K562 (cell line): ENCODE measurements around the gene CERS6. TPM values are rescaled to one million over a fixed set of nuclear protein-coding genes. Genes with fewer than 3 reads are reported as not detected.

Experiments used
- ATF4 ChIP-seq: fragments of 450-650 bp; formaldehyde crosslinking; IDR thresholded peaks from 2 replicates; pipeline ENCODE4 v1.4.0; 2022; ENCODE audit warnings: mild to moderate bottlenecking, moderate library complexity
- ATF6 ChIP-seq: sonication (generic); formaldehyde crosslinking; IDR thresholded peaks from 2 replicates; pipeline ENCODE4 v1.4.0; 2020; ENCODE audit warnings: mild to moderate bottlenecking, missing genetic modification reagents
- BRCA1 ChIP-seq, 2 experiments: fragments of 450-650 bp in 1 of 2; sonication (generic) in 1 of 2; formaldehyde crosslinking in 1 of 2; IDR thresholded peaks; 2 replicates each; pipeline versions ENCODE4 v1.5.0 to v1.6.1; 2017 to 2020; ENCODE audit warnings: mild to moderate bottlenecking in 1 of 2, missing genetic modification reagents in 1 of 2
- CBFB ChIP-seq: sonication (generic); formaldehyde crosslinking; IDR thresholded peaks from 2 replicates; pipeline ENCODE4 v1.4.0; 2020; ENCODE audit warnings: mild to moderate bottlenecking, missing genetic modification reagents
- EP300 ChIP-seq: IDR thresholded peaks from 2 replicates; pipeline ENCODE4 v1.6.1; 2012; ENCODE audit warnings: low read length, improper control_type of control experiment
- FOSL1 ChIP-seq: fragments of 200-800 bp; sonication (Bioruptor generic); conservative IDR thresholded peaks from 2 replicates; pipeline ENCODE4 v1.6.1; 2016; ENCODE audit warnings: missing genetic modification characterization, missing compliant biosample characterization
- GABPB1 ChIP-seq: sonication (generic); formaldehyde crosslinking; IDR thresholded peaks from 2 replicates; pipeline ENCODE4 v1.8.0; 2022; ENCODE audit warnings: mild to moderate bottlenecking, missing genetic modification reagents
- GTF2A2 ChIP-seq: IDR thresholded peaks from 2 replicates; pipeline ENCODE4 v1.6.1; 2016; ENCODE audit warnings: mild to moderate bottlenecking, missing genetic modification characterization, missing compliant biosample characterization
- HDAC2 ChIP-seq: fragments of 450-650 bp; IDR thresholded peaks from 2 replicates; pipeline ENCODE4 v1.6.1; 2016; ENCODE audit warnings: mild to moderate bottlenecking
- MED1 ChIP-seq: sonication (generic); formaldehyde crosslinking; IDR thresholded peaks from 2 replicates; pipeline ENCODE4 v1.8.1; 2023; ENCODE audit warnings: missing genetic modification reagents, borderline replicate concordance
- MTA1 ChIP-seq: fragments of 450-650 bp; IDR thresholded peaks from 2 replicates; pipeline ENCODE4 v1.6.1; 2017; ENCODE audit warnings: borderline replicate concordance
- PHF21A ChIP-seq: fragments of 450-650 bp; IDR thresholded peaks from 2 replicates; pipeline ENCODE4 v1.6.1; 2017; ENCODE audit warnings: low read depth, borderline replicate concordance
- SLC30A9 ChIP-seq: fragments of 250-450 bp; sonication (Bioruptor Pico); IDR thresholded peaks from 2 replicates; pipeline ENCODE4 v1.8.0; 2022; ENCODE audit warnings: mild to moderate bottlenecking, moderate library complexity
- TCF3 ChIP-seq: sonication (generic); formaldehyde crosslinking; IDR thresholded peaks from 2 replicates; pipeline ENCODE4 v1.4.0; 2020; ENCODE audit warnings: mild to moderate bottlenecking, missing genetic modification reagents
- TCF7 ChIP-seq: sonication (generic); IDR thresholded peaks from 2 replicates; pipeline ENCODE4 v1.6.1; 2016; ENCODE audit warnings: antibody characterized with exemption, borderline replicate concordance
- TEAD2 ChIP-seq: fragments of 450-650 bp; IDR thresholded peaks from 2 replicates; pipeline ENCODE4 v1.6.1; 2016; ENCODE audit warnings: missing genetic modification characterization, control low read depth, missing compliant biosample characterization
- TFE3 ChIP-seq: fragments of 450-650 bp; formaldehyde crosslinking; IDR thresholded peaks from 2 replicates; pipeline ENCODE4 v1.4.0; 2020; ENCODE audit warnings: mild to moderate bottlenecking, mixed read lengths
- ZBED1 ChIP-seq: IDR thresholded peaks from 2 replicates; pipeline ENCODE4 v1.6.1; 2014
- ZNF592 ChIP-seq: fragments of 450-650 bp; IDR thresholded peaks from 2 replicates; pipeline ENCODE4 v1.6.1; 2017; ENCODE audit warnings: antibody characterized with exemption, mild to moderate bottlenecking
- polyA plus RNA-seq, 8 experiments: library from polyadenylated mRNA; depleted of rRNA in 4 of 8; stranded (reverse) in 5 of 8; unstranded in 3 of 8; fragments of >200 nt; fragmentation: Nextera tagmentation in 2 of 8; fragmentation: Illumina TruSeq in 1 of 8; extraction: Ambion mirVana in 2 of 8; extraction: Trizol in 1 of 8; gene quantifications; 2 replicates each; pipeline versions ENCODE4 v1.2.1 to v1.2.3, GENCODE V29; 2011 to 2014; ENCODE audit warnings: inconsistent platforms in 1 of 8, missing spikeins in 1 of 8
- total RNA-seq, 7 experiments: library from RNA; depleted of rRNA in 6 of 7; stranded (reverse); fragments of >200 nt in 6 of 7; fragmentation: Illumina TruSeq in 2 of 7; extraction: Trizol in 2 of 7; gene quantifications; 2 replicates each; pipeline versions ENCODE4 v1.2.1 to v1.2.3, GENCODE V29; 2011 to 2021; ENCODE audit warnings: low replicate concordance in 1 of 7

CERS6 gene
- total and polyA plus RNA-seq, 9 of the 15 experiments (the other 6 are each of a cell fraction or from before 2014, with no cell fraction given): 1.6 to 13.6 (median 11.4) TPM

GRCh38 chr2:168802859-168803725 lies 347.0 kb downstream of the CERS6 start (continued):
- TF ChIP-seq SLC30A9 (CRISPR knock-in tag): no peak
- peak; percentile 37; the same call in 1 of the 2 replicates for TF ChIP-seq MTA1
- TF ChIP-seq MED1: no peak
- no peak for TF ChIP-seq TEAD2
- TF ChIP-seq ZBED1: no peak
- TF ChIP-seq TCF7: no peak
- peak; percentile 46; the same call in 1 of the 2 replicates for TF ChIP-seq FOSL1 (tag)
- peak; percentile 68 for TF ChIP-seq TCF3
- TF ChIP-seq PHF21A: no peak
- TF ChIP-seq ATF4 (CRISPR knock-in tag): peak; percentile 56; the same call in 1 of the 2 replicates
- no peak for TF ChIP-seq BRCA1 (IDR thresholded peaks at IDR 0.05)
- no peak for TF ChIP-seq BRCA1 (CRISPR knock-in tag; IDR thresholded peaks at IDR 0.05)
- peak; percentile 22; the same call in 1 of the 2 replicates for TF ChIP-seq ZNF592
- peak; percentile 53; the same call in 1 of the 2 replicates for TF ChIP-seq GTF2A2 (tag)
- no peak for TF ChIP-seq CBFB (CRISPR knock-in tag)
- no peak for TF ChIP-seq ATF6 (CRISPR knock-in tag)
- TF ChIP-seq HDAC2: peak; percentile 67
- TF ChIP-seq EP300: peak; percentile 85
- TF ChIP-seq GABPB1 (CRISPR knock-in tag): 0 out of 2 replicates have a peak, but pooled peaks have one; percentile 7
- no peak for TF ChIP-seq TFE3 (CRISPR knock-in tag)
